Right lobe of liver (tissue), 6 donors: ENCODE data around the gene SETBP1. TPM values are rescaled to one million over a fixed set of nuclear protein-coding genes. Genes with fewer than 3 reads are reported as not detected.

ENCODE experiments used
- ATAC-seq, 4 donors: fragments of 200-7000 bp; cut with Tn5 transposase; one replicate each; pipeline ENCODE4 v1.9.1; 2020; ENCODE audit warnings: mild to moderate bottlenecking in 4 of 4, moderate library complexity in 4 of 4
- DNase-seq, 3 donors: peaks; one replicate each; pipeline ENCODE4 v3.0.0-alpha.2; 2020
- H3K27ac ChIP-seq, 3 donors: fragments of 200-600 bp; one replicate each; pipeline ENCODE4 v1.8.0; 2022
- H3K27me3 ChIP-seq, 2 donors: fragments of 200-600 bp; one replicate each; pipeline ENCODE4 v1.8.0; 2022
- H3K36me3 ChIP-seq, 4 donors: fragments of 200-600 bp; sonication (generic) in 1 of 4; one replicate each; pipeline versions ENCODE4 v1.5.1 to v1.8.0; 2017 to 2022; ENCODE audit warnings: control low read depth in 1 of 4
- H3K4me1 ChIP-seq, 4 donors: fragments of 200-600 bp; sonication (generic) in 1 of 4; one replicate each; pipeline versions ENCODE4 v1.5.1 to v1.8.0; 2017 to 2022; ENCODE audit warnings: control low read depth in 1 of 4
- H3K4me3 ChIP-seq, 3 donors: fragments of 200-600 bp; one replicate each; pipeline ENCODE4 v1.8.0; 2022
- H3K9me3 ChIP-seq, 4 donors: fragments of 200-600 bp; sonication (generic) in 1 of 4; one replicate each; pipeline versions ENCODE4 v1.5.1 to v1.8.0; 2017 to 2022; ENCODE audit warnings: control low read depth in 1 of 4
- POLR2A ChIP-seq: fragments of 450-650 bp; IDR thresholded peaks from one replicate; pipeline ENCODE4 v1.6.1; 2017; ENCODE audit warnings: antibody characterized with exemption, mild to moderate bottlenecking
- WGBS: methylation state at CpG from one replicate; pipeline ENCODE4 v1.1.6; 2018; ENCODE audit warnings: low coverage, low lambda C conversion rate; ENCODE audit not compliant: insufficient coverage; ENCODE audit errors: missing lambda C conversion rate; 5-methylcytosine and 5-hydroxymethylcytosine counted together
- intact Hi-C, 2 donors: fragments of 100-400 bp; cut with DNase I; formaldehyde crosslinking; loops; one replicate each; pipeline versions ENCODE4 v1.11.2 to v1.14.1; 2022
- total RNA-seq, 6 experiments: library from RNA; depleted of rRNA in 2 of 6; stranded (reverse); fragments of >200 nt in 2 of 6; fragmentation: NEBNext Ultra II Directional in 3 of 6; extraction: Animal tissue kit (Norgen Biotek cat#: 25700) in 3 of 6; gene quantifications; one replicate each; pipeline versions ENCODE4 v1.1.0 to v1.2.4, GENCODE V29; 2016 to 2023
- TF ChIP-seq, protein P1 (sequence below), 4 donors: fragments of 200-600 bp in 3 of 4; fragments of 450-650 bp in 1 of 4; IDR thresholded peaks; one replicate each; pipeline versions ENCODE4 v1.5.1 to v1.8.0; 2016 to 2022; ENCODE audit warnings: antibody characterized with exemption in 4 of 4, mild to moderate bottlenecking in 2 of 4
- donor health status: DM: no; HTN: yes; CAD: no.
- donor health status: DM: no; HTN: no; CAD: no.
- donor health status: DM: no; HTN: no; CAD: no.
- donor health status: DM: no; HTN: yes; CAD: no.
- donor health status: DM: no; HTN: yes; CAD: no.

SETBP1 gene
- total RNA-seq, 6 experiments from 2014 or later: 14.3 to 29.1 (median 16.6) TPM

DNA sequence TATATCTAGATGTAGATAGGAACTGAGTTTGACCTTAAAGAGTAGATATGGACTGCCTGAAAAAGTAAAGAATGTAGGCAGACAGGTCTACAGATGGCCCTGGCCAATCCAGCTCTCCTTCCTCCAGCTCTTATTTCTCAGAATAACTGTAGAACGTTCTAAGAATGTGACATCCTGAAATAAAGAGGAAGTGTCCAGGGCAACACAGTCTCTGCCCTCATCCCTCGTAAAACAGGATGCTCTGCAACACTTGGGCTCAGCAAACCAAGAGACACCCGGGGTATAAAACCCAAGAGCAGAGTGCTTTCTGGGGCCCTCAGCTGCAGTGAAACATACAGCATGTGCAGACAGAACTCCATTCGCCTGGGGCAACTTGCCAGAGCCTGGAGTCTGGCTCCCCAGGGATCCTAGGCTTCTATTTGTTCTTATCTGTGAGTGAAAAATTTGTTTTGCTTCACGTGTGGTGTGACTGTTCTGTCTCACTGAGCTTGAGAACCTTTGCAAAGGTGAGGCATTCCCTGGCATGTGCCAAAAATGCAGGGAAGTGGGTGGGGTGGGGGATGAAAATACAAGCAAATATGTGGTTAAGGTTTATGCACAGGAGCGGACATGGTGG lies 401.0 kb downstream of the SETBP1 start:
- no peak for DNase-seq
- no peaks in the 10 kb centered on the region for H3K27me3 ChIP-seq
- intact Hi-C loops: no loop called here
- no peaks in the 10 kb centered on the region for H3K36me3 ChIP-seq
- ATAC-seq: no peak
- no peaks in the 10 kb centered on the region for H3K9me3 ChIP-seq
- H3K4me1 ChIP-seq: no peaks in the 10 kb centered on the region
- no peak overlapping the region for H3K27ac ChIP-seq
- no peak overlapping the region for H3K4me3 ChIP-seq
- no peak for TF ChIP-seq POLR2A
- TF ChIP-seq, protein P1, sequence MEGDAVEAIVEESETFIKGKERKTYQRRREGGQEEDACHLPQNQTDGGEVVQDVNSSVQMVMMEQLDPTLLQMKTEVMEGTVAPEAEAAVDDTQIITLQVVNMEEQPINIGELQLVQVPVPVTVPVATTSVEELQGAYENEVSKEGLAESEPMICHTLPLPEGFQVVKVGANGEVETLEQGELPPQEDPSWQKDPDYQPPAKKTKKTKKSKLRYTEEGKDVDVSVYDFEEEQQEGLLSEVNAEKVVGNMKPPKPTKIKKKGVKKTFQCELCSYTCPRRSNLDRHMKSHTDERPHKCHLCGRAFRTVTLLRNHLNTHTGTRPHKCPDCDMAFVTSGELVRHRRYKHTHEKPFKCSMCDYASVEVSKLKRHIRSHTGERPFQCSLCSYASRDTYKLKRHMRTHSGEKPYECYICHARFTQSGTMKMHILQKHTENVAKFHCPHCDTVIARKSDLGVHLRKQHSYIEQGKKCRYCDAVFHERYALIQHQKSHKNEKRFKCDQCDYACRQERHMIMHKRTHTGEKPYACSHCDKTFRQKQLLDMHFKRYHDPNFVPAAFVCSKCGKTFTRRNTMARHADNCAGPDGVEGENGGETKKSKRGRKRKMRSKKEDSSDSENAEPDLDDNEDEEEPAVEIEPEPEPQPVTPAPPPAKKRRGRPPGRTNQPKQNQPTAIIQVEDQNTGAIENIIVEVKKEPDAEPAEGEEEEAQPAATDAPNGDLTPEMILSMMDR (IDR thresholded peaks at IDR 0.05): no peak
- WGBS: 43% methylated on average over 4 of the region's 6 CpGs

DNA sequence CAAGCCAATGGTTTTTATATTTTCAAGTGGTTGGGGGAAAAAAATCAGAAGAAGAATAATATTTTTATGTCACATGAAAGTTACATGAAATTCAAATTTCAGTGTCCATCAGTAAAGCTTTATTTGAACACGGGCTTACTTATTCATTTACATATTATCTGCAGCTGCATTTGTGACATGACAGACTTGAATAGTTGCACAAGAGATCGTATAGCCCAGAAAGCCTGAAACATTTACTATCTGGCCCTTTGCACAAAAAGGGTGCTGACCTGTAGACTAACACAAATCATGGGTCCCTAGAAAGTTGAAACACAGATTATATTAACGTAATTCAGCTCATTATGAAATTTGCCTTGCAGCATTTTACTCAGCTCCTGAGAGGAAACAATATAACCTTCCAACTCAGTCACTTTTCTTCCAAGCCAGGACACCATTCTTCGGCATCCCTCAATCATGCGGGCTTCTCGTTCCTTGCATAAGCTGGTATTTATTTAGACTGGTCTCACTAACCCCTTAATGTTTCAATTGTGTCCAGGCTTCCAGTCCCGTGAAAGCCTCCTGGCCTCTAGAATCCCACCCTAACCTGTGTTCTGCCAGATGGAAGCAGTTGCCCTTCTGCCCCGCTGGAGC lies 402.7 kb downstream of the SETBP1 start:
- Histone ChIP-seq H3K9me3 (no peaks in the 10 kb centered on the region), H3K27me3 (no peaks in the 10 kb centered on the region), H3K27ac (no peak overlapping the region), H3K4me1 (no peaks in the 10 kb centered on the region), H3K36me3 (no peaks in the 10 kb centered on the region), H3K4me3 (no peak overlapping the region)
- TF ChIP-seq, protein P1 (IDR thresholded peaks at IDR 0.05): no peak
- TF ChIP-seq POLR2A: no peak
- DNase-seq (no peak), ATAC-seq (no peak)
- intact Hi-C loops: no loop called here
- WGBS: 82% methylated on average over 4 of the region's 8 CpGs

DNA sequence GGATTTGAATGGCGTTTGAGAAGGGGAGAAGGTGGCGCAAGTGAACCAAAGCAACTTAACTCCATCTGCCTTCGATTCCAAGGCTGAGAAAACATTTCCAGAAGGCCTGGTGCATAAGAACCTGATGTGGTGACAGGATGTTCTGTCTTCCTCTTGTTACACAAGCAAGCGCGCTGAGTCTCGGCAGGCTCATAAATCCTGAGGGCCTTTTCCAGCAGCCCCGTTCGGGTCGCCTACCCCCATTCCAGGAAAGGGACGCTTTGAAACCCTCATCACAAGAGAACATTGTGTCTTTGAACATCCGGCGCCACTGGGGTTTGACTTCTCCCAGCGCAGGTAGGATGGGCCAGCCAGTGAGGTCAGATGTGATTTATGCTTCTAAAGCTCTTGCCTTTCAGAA lies 403.5 kb downstream of the SETBP1 start:
- intact Hi-C loops: no loop called here
- no peak for ATAC-seq
- H3K36me3 ChIP-seq: no peaks in the 10 kb centered on the region
- no peak overlapping the region for H3K4me3 ChIP-seq
- H3K4me1 ChIP-seq: no peaks in the 10 kb centered on the region
- TF ChIP-seq, protein P1 (IDR thresholded peaks at IDR 0.05): no peak
- no peak for TF ChIP-seq POLR2A
- H3K27me3 ChIP-seq: no peaks in the 10 kb centered on the region
- H3K27ac ChIP-seq: no peak overlapping the region
- DNase-seq: no peak
- H3K9me3 ChIP-seq: no peaks in the 10 kb centered on the region
- 68% methylated on average over 5 of the region's 13 CpGs for WGBS

DNA sequence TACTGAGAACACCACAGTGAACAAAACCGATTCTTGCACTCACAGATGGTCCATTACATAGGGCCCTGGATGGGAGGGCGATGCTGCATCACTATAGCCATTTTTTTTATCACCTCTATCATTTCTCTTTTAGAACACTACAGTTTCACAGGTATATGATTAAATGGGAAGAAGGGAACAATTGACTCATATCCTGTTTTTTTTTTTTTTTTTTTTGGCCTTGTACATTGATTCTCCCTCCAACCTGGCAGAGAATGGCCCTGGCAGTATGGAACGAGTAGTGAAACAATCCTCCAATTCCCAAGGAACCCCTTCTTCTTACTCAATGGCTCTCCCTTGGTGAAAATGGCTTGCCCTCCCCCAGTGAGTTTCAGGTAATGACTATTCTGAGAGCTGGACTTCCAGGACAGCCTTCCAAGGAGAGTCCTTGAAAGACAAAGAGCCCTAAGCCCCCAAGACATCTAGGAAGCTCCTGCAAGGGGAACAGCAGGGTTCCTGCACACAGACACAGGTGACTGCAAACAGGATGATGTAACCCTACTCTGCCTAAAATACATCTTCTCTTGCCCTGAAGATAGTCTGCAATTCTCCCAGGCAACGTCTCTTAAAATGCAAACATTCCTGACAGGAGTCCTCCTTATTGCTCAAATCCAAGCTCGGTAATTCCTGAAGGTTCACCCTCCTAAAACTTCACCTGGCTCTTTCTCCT lies 405.4 kb downstream of the SETBP1 start:
- H3K27me3 ChIP-seq: no peaks in the 10 kb centered on the region
- H3K36me3 ChIP-seq: no peaks in the 10 kb centered on the region
- no peaks in the 10 kb centered on the region for H3K9me3 ChIP-seq
- H3K4me1 ChIP-seq: no peaks in the 10 kb centered on the region
- DNase-seq (no peak), ATAC-seq (no peak)
- intact Hi-C loops: no loop called here
- H3K27ac ChIP-seq: no peak overlapping the region
- 72% methylated on average over 4 of the region's 5 CpGs for WGBS
- H3K4me3 ChIP-seq: no peak overlapping the region
- TF ChIP-seq POLR2A: no peak
- TF ChIP-seq, protein P1 (IDR thresholded peaks at IDR 0.05): no peak
